Vagina (tissue), 2 donors: Measurements from ENCODE around the gene SLC37A3. TPM values are rescaled to one million over a fixed set of nuclear protein-coding genes. Genes with fewer than 3 reads are reported as not detected.

Experiments
- DNase-seq, 2 donors: peaks; one replicate each; pipeline ENCODE4 v3.0.0-alpha.2; 2017; ENCODE audit errors: extremely low spot score in 2 of 2
- H3K27ac ChIP-seq: fragments of 200-600 bp; sonication (generic); one replicate; pipeline ENCODE4 v1.5.1; 2019
- H3K27me3 ChIP-seq: fragments of 200-600 bp; sonication (generic); one replicate; pipeline ENCODE4 v1.5.1; 2019
- H3K36me3 ChIP-seq, 2 donors: fragments of 200-600 bp; sonication (generic); one replicate each; pipeline ENCODE4 v1.5.1; 2017 to 2019
- H3K4me1 ChIP-seq: fragments of 200-600 bp; sonication (generic); one replicate; pipeline ENCODE4 v1.5.1; 2019
- H3K4me3 ChIP-seq, 2 donors: fragments of 200-600 bp; sonication (generic); 1 replicate in 1 of 2; 2 replicates in 1 of 2; pipeline ENCODE4 v1.5.1; 2016 to 2019
- H3K9me3 ChIP-seq: fragments of 200-600 bp; sonication (generic); one replicate; pipeline ENCODE4 v1.5.1; 2019
- POLR2A ChIP-seq, 2 donors: fragments of 450-650 bp; IDR thresholded peaks; one replicate each; pipeline ENCODE4 v1.6.1; 2017; ENCODE audit warnings: antibody characterized with exemption in 2 of 2, mild to moderate bottlenecking in 2 of 2, moderate library complexity in 2 of 2
- POLR2AphosphoS5 ChIP-seq, 2 donors: sonication (generic); formaldehyde crosslinking; IDR thresholded peaks; one replicate each; pipeline ENCODE4 v1.9.0; 2017; ENCODE audit warnings: antibody characterized with exemption in 2 of 2, mild to moderate bottlenecking in 2 of 2, low read depth in 1 of 2; ENCODE audit not compliant: insufficient read depth in 1 of 2
- intact Hi-C: fragments of 100-400 bp; cut with DNase I; formaldehyde crosslinking; loops from one replicate; pipeline ENCODE4 v1.15.1; 2023
- total RNA-seq: library from RNA; depleted of rRNA; stranded (reverse); fragments of >200 nt; gene quantifications from one replicate; pipeline ENCODE4 v1.2.3, GENCODE V29; 2016
- TF ChIP-seq, protein P1 (sequence below), 3 experiments: fragments of 450-650 bp in 2 of 3; fragments of 200-600 bp in 1 of 3; sonication (generic) in 1 of 3; IDR thresholded peaks; one replicate each; pipeline ENCODE4 v1.5.1; 2017 to 2019; ENCODE audit warnings: antibody characterized with exemption in 3 of 3, mild to moderate bottlenecking in 2 of 3, moderate library complexity in 2 of 3

Gene SLC37A3
- total RNA-seq, 1 donor from 2014 or later = 80.8 TPM

DNA sequence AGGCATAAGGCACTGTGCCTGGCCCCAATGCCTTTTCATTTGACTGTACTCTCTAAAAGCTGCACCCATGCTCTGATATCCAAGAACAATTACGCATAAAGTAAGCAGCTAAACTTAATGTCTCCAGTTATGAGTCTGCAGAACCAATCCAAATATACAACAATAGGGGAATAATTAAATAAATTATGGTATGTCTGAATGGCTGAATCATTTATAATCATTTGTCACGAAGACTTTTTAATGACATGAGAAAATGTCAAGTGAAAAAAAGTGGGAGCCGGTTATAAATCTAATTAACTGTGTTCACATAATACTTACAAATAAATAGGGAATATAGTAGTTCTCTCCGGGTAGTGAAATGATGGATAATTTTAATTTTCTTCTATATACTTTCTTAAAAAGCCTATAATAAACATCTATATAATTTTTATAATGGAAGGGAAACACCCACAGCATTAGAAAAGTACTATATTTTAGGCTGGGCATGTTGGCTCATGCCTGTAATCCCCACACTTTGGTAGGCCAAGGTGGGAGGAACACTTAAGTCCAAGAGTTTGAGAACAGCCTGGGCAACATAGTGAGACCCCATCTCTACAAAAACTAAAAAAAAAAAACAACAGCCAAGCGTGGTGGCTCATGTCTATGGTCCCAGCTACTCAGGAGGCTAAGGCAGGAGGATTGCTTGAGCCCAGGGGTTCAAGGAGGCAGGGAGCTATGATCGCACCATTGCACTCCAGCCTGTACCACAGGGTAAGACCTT lies 14.2 kb downstream of the SLC37A3 start:
- peaks cover 26% of the 10 kb centered on the region for H3K4me1 ChIP-seq
- peaks cover 2 to 24% of the 10 kb centered on the region in 2 donors for H3K36me3 ChIP-seq
- no peaks in the 10 kb centered on the region for H3K9me3 ChIP-seq
- H3K27me3 ChIP-seq = no peaks in the 10 kb centered on the region
- DNase-seq = no peak
- intact Hi-C loops = no loop called here
- no peak overlapping the region for H3K27ac ChIP-seq
- TF ChIP-seq, protein P1, sequence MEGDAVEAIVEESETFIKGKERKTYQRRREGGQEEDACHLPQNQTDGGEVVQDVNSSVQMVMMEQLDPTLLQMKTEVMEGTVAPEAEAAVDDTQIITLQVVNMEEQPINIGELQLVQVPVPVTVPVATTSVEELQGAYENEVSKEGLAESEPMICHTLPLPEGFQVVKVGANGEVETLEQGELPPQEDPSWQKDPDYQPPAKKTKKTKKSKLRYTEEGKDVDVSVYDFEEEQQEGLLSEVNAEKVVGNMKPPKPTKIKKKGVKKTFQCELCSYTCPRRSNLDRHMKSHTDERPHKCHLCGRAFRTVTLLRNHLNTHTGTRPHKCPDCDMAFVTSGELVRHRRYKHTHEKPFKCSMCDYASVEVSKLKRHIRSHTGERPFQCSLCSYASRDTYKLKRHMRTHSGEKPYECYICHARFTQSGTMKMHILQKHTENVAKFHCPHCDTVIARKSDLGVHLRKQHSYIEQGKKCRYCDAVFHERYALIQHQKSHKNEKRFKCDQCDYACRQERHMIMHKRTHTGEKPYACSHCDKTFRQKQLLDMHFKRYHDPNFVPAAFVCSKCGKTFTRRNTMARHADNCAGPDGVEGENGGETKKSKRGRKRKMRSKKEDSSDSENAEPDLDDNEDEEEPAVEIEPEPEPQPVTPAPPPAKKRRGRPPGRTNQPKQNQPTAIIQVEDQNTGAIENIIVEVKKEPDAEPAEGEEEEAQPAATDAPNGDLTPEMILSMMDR (IDR thresholded peaks at IDR 0.05) = no peak
- TF ChIP-seq POLR2AphosphoS5 (IDR thresholded peaks at IDR 0.05; ENCODE audit: insufficient read depth in 1 of 2, low read depth in 1 of 2) = no peak
- no peak for TF ChIP-seq POLR2A (IDR thresholded peaks at IDR 0.05)
- no peak overlapping the region for H3K4me3 ChIP-seq

DNA sequence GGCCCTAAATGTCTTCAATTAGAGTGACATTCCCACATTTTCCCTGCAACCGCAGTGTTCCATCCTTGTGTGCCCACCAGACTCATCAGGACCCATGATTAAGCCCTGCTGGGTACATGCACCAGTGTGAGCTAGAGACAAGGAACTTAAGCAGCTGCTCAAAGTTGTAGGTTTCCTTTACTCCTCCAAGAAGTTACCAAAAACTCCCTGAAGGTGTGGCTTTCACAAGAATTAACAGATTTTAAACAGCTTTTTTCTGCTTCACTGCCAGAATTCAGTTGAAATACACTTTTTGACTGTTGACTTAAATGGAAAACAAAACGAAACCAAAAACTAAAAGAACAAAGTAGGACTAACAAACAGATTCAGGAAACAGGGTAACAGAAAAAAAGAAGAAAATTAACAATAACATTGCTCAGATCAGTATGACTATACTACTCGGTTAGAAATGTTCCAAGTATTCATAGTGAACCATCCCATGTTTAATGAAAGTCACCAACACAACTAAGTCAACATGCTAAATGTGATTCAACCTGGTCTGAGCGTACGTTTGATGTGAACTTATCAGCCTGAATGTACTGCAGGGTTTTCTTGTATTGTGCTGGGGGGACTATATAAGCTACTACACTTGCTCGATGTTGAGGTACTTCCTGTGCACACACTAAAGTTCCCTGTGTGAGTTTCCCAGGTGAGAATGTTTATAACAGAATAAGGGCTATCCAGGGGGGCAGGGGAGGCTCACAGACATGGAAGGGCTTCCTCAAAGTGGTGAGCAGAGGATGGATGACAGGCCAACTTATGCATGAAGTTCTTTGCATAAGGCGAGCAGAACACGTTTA lies 22.2 kb downstream of the SLC37A3 start:
- TF ChIP-seq POLR2AphosphoS5 (IDR thresholded peaks at IDR 0.05; ENCODE audit: insufficient read depth in 1 of 2, low read depth in 1 of 2) = no peak
- TF ChIP-seq, protein P1 (IDR thresholded peaks at IDR 0.05) = no peak
- no peak for TF ChIP-seq POLR2A (IDR thresholded peaks at IDR 0.05)
- Histone ChIP-seq H3K9me3 (no peaks in the 10 kb centered on the region), H3K36me3 (peaks cover 0 to 24% of the 10 kb centered on the region in 2 donors), H3K4me1 (no peaks in the 10 kb centered on the region), H3K27ac (no peak overlapping the region), H3K27me3 (no peaks in the 10 kb centered on the region), H3K4me3 (no peak overlapping the region)
- intact Hi-C loops = no loop called here
- DNase-seq = no peak

DNA sequence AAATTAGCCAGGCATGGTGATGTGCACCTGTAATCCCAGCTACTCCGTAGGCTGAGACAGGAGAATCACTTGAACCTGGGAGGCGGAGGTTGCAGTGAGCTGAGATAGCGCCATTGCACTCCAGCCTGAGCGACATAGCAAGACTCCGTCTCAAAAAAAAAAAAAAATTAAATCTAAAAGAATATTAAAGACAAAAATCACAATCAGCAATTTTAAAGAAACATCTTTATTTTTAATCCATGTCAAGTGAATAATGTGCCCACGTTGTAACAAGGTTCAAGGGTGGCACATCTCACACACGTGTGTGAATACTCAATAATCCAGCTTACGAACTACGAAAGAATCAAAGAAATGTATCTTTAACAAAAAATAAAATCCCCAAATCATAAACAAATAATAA lies 23.0 kb downstream of the SLC37A3 start:
- TF ChIP-seq POLR2A (IDR thresholded peaks at IDR 0.05) (no peak), POLR2AphosphoS5 (IDR thresholded peaks at IDR 0.05; ENCODE audit: insufficient read depth in 1 of 2, low read depth in 1 of 2) (no peak)
- TF ChIP-seq, protein P1 (IDR thresholded peaks at IDR 0.05) = no peak

DNA sequence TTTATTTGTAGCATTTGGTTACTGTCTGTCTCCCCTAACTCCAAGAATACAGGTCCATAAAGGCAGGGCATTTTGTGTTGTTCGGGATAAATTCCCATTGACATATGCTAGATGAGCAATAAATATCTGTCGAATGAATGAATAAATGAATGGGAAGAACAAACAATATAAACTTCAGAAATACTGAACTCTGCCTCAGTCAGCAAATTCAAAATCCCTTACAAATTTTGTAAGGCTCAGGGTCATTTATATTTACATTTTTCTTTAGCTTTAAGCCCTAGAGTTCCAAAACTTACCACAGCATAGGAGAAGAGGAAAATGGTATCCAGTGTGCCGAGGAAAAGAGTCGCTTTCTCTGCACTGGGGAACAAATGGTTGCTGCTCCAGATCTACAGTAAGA lies 29.0 kb downstream of the SLC37A3 start:
- intact Hi-C loops = no loop called here
- peaks cover 0 to 17% of the 10 kb centered on the region in 2 donors for H3K36me3 ChIP-seq
- TF ChIP-seq, protein P1 (IDR thresholded peaks at IDR 0.05) = no peak
- no peak for TF ChIP-seq POLR2A (IDR thresholded peaks at IDR 0.05)
- no peak for TF ChIP-seq POLR2AphosphoS5 (IDR thresholded peaks at IDR 0.05; ENCODE audit: insufficient read depth in 1 of 2, low read depth in 1 of 2)
- no peak overlapping the region for H3K27ac ChIP-seq
- H3K27me3 ChIP-seq = no peaks in the 10 kb centered on the region
- no peaks in the 10 kb centered on the region for H3K9me3 ChIP-seq
- H3K4me3 ChIP-seq = no peak overlapping the region
- no peaks in the 10 kb centered on the region for H3K4me1 ChIP-seq
- no peak for DNase-seq

More for the DNA sequence above, 23.0 kb downstream of the SLC37A3 start:
- Histone ChIP-seq H3K9me3 (no peaks in the 10 kb centered on the region), H3K27me3 (no peaks in the 10 kb centered on the region), H3K36me3 (peaks cover 0 to 21% of the 10 kb centered on the region in 2 donors), H3K4me3 (no peak overlapping the region), H3K4me1 (no peaks in the 10 kb centered on the region), H3K27ac (no peak overlapping the region)
- no peak for DNase-seq
- intact Hi-C loops = no loop called here
